Stromal cell of bone marrow (primary cell): Measurements from ENCODE around the gene LRRC4C.
A peak's percentile ranks its signal among the peaks of the same experiment; 100 is the strongest.

ENCODE experiments used
- DNase-seq: peaks from one replicate; pipeline ENCODE4 v3.0.0-alpha.2; 2012; ENCODE audit warnings: low read depth

LRRC4C gene

DNA sequence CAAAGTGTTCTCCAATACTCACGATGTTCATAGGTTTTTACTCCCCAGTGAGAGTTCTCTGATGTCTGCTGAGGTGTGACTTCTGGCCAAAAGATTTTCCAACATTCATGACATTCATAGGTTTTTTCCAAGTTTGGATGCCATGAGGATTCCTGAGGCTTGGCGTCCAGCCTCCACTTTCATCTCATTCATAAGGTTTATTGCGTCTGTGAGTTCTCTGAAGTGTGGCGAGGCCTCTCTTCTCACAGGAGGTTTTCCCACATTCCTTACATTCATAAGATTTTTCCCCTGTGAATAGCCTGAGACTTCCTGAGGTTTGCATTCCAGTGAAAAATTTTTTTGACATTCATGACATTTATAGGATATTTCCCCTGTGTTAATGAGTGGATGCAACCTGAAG is 1014.1 kb downstream of the LRRC4C start:
- DNase-seq, result no peak

DNA sequence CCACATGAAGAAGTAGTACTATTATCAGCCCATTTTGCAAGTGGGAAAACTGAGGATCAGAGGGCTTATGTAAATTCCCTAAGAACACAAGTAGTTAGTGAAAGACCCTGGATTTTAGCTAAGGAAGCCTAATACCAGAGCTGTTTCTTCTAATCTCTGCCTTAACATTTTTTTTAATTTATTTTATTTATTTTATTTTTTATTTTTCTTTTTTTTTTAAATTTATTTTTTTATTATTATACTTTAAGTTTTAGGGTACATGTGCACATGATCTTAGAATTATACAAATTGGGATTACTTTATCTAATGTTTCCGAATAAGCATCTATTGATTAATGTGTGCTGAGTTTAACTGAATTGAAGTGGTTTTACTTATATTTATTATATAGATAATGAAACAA is 1015.3 kb downstream of the LRRC4C start:
- DNase-seq, result no peak

GRCh38 chr11:40435344-40435743 is 1024.1 kb downstream of the LRRC4C start:
- DNase-seq, result no peak

- DNase-seq, result no peak
Observed at GRCh38 chr11:40434926-40435325, 1024.5 kb downstream of the LRRC4C start.

- no peak for DNase-seq
Observed at GRCh38 chr11:40432358-40432757, 1027.1 kb downstream of the LRRC4C start.

DNA sequence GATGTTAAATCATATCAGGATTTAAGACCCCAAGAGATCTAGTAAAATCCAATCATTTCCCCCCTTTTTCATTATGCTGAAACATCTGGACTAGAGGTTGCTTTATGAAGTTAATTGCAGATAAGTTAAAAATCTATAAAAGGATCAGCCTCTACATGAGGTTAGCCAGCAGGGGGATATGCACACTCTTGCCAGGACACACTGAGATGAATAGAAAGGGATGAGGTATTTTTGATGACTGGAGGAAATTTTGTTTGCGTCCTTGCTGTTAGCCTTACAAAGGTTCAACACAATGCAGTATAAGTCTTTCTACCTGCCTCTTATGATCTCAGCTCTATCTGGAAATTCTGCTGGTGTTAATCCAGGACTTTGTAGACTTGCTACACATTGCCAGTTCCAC is 1034.3 kb downstream of the LRRC4C start:
- DNase-seq, result no peak

DNA sequence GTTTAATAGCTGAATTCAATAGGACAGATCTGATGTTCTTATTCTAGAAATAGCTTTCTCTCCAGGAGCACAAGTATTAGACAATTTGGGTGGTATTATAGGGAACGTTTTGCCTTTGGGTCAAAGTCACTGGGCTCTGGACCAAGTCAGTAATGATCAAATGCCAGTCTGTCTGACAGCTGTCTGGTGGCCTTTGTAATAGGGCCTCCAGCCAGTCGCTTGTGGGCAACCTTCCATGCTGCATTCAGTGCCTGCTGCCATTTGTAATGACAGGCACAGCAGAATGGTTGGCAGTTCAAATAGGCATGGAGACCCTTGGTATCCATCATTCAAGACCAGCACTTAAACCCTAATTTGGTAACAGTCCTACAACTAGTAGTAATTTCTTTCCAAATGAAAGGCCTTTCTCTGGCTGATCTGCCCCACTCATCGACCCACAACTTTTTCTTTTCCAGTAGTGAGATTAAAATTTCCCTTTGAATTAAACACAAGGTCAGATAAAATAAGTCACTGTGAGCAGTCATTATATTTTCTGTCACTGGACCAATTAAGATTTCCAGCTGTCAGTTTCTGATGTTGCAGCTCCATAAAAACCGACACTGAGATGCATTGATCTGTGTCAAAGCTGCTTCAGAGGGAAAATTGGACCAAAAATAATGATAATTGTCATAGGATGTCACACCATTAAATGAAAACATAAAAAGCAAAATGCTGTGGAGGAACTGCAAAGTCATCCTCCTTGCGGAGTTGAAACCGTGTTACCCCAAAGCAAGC is 1038.1 kb downstream of the LRRC4C start:
- DNase-seq, result no peak

GRCh38 chr11:40417627-40418026 is 1041.8 kb downstream of the LRRC4C start:
- DNase-seq, result no peak

DNA sequence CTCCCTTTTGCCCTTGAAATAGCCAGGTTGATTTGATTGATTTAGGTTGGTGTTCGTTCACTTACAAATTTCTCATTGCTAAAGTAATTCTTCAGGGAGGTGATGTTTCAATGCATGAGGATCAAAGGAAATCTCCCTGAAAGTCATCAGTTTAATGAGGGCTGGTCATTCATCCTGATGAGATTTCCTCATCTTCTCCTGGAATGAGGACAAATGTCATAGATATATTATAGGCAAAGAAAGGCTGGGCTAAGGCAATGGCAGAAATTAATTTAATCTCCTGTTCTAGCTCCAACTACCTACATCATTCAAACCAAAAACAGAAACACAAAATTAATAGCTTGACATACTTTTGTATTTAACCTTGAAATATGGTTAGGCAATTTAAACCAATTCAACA is 1052.1 kb downstream of the LRRC4C start:
- DNase-seq, result no peak

GRCh38 chr11:40405614-40406013 is 1053.8 kb downstream of the LRRC4C start:
- no peak for DNase-seq

DNA sequence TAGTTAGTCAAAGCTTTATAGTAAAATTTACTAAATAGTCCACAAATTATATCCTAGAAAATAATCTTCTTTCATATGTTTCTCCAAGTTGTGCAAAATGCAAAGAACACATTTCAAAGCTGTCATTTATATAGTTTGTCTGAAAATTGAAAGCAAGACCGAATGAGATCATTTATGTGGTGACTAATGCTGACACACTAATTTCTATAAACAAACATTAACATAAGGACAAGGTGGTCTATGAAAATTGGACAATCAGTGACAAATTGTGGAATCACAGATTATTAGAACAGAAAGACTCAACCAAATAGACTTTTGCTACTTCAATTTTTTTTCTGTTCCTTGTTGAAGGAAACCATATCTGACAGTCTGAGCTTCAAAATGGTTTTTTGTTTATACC is 1056.1 kb downstream of the LRRC4C start:
- DNase-seq, result no peak

- no peak for DNase-seq
Observed at GRCh38 chr11:40401132-40401853, 1058.2 kb downstream of the LRRC4C start.

- DNase-seq, result no peak
Observed at GRCh38 chr11:40397141-40397540, 1062.3 kb downstream of the LRRC4C start.

DNA sequence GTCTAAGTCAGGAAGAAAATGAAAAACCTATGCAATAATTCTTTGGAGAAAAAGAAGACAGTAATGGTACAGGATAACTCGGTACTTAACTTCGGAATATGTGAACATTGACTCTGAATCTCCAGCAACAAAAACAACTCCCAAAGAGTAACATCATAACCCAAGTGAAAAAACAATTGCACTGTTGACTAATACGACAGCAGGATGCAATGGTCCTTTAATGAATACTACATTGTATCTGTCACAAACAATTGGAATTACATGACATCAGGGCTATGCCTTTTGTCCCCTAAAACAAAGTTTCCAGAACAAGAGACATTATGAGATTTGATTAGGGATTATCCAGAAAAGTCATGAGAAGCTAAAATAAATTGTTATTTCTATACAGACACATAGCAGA is 1065.9 kb downstream of the LRRC4C start:
- DNase-seq, result no peak

- no peak for DNase-seq
Observed at GRCh38 chr11:40391679-40392078, 1067.8 kb downstream of the LRRC4C start.

DNA sequence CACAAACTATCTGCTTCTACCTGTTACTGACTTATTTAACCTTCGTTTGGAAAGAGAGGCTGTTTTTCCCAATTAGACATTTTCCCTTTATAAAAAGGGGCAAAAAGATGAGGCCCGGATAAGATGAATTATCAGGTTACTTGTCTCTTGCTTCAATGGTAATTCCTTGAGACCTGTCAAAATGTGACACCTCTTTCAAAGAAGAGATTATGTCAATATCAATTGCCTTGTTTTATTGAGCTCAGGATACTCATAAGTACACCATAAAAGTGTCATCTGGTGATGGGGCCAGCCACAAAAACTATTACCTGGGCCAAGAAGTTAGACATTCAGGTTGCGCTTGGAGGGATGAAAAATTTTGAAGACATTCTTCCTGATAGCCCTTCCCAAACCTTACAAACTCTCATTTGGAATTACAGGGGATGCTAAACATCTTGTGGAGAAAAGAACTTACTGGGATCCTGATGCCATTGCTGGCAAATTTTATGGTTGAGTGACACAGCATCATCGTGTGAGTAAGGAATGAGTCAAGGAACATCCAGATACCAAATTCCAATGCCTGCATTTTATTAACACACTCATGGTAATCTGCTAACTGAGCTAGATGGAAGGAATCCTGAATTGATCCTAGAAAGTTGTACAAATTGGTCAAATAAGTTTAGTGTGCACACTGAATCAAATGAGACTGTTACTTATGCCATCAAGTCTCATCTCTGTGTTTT is 1071.2 kb downstream of the LRRC4C start:
- peak; percentile 31 for DNase-seq

DNA sequence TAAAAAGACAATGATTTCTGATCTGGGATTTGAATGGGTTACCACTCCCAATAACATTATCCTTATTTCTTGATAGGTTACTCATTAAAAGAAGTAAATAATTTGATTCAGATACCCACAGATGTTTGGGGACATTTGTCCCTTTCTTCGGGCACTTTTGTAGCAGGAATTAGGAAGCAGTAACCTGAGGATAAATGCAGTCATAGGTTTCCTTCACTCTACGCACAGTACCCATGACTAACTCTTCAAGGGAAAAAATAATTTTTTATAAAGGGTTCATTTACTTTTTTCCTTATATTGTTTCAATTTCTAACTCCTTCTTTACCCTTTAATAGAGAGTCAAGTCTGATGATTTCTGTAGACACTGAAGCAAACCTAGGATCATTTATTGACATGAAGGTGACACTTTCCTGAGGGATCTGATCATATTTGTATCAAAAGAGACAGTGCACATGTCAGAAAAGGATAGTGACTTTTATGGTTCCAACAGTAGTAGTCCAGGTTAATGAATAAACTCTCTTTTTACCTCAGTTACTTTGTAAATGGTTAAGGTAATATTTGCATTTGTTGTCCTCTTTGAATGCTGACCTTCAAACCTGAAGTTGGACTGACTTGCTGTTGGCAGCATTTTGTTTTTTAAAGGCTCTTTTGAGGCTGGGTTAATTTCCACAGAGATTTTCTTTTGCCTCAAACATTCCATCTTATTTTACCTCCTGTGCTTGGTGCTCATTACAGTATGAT is 1072.0 kb downstream of the LRRC4C start:
- no peak for DNase-seq

- DNase-seq, result peak; percentile 39
Observed at GRCh38 chr11:40384991-40385390, 1074.5 kb downstream of the LRRC4C start.

- DNase-seq, result no peak
Observed at GRCh38 chr11:40381481-40381880, 1078.0 kb downstream of the LRRC4C start.

DNA sequence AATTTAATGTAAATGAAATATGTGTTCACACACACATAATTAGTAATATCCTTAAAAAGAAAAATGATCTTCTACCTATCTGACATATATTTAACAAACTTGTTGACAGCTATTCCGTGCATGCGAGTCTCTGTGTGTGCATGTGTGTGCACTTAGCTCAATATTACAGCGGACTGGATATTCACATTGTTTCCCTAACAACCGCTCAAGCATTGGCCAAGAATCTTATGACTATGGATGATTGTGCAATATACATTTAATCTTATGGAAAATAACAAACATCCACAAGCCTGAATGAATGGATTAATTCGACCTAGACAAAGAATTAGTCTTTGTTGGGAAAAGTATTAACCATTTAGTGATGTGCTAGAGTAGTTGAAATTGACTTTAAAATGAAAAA is 1078.6 kb downstream of the LRRC4C start:
- DNase-seq, result no peak

DNA sequence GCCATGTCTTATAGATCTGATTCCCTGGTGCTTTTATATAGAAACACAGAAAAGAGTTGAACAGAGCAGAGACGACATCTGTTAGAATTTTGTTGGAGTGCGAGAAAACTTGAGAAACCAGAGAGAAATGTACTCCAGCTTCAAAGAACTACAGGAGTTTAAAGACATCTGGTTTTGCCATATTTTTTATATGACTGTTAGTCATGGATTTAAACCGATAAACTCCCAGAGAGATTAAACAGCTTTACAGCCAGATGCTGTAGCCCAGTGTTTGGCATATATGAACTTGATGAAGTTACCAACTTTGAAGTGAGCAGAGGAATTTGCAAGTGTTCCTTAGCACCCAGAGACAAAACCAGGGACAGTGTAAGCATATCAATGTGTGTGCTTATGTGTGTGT is 1083.1 kb downstream of the LRRC4C start:
- no peak for DNase-seq
